GM12878 (cell line): ENCODE data around the gene LTBP3. TPM values are rescaled to one million over a fixed set of nuclear protein-coding genes. Genes with fewer than 3 reads are reported as not detected.

ENCODE experiments used
- ASH2L ChIP-seq: fragments of 300-600, 200-600 bp; sonication (generic); IDR thresholded peaks from 2 replicates; pipeline ENCODE4 v1.6.1; 2017; ENCODE audit warnings: low read depth, mild to moderate bottlenecking, borderline replicate concordance
- ATF3 ChIP-seq: IDR thresholded peaks from 2 replicates; pipeline ENCODE4 v1.6.1; 2011; ENCODE audit warnings: low read depth, mild to moderate bottlenecking, low read length, moderate library complexity, borderline replicate concordance; ENCODE audit errors: extremely low read depth
- ATF7 ChIP-seq: fragments of 450-650 bp; IDR thresholded peaks from 2 replicates; pipeline ENCODE4 v1.6.1; 2016; ENCODE audit warnings: low read depth, mild to moderate bottlenecking
- BCL11A ChIP-seq: IDR thresholded peaks from 2 replicates; pipeline ENCODE4 v1.6.1; 2011; ENCODE audit warnings: low read depth, low read length
- BCL3 ChIP-seq: IDR thresholded peaks from 2 replicates; pipeline ENCODE4 v1.6.1; 2011; ENCODE audit warnings: borderline replicate concordance, low read depth, mild to moderate bottlenecking, moderate library complexity, low read length; ENCODE audit not compliant: insufficient read depth, poor library complexity, severe bottlenecking
- BHLHE40 ChIP-seq, 2 experiments: fragments of 450-650 bp in 1 of 2; IDR thresholded peaks; 2 replicates each; pipeline ENCODE4 v1.6.1; 2011 to 2017; ENCODE audit warnings: low read depth in 2 of 2, borderline replicate concordance in 1 of 2, improper control_type of control experiment in 1 of 2, low read length in 1 of 2, mild to moderate bottlenecking in 1 of 2
- CHD2 ChIP-seq: IDR thresholded peaks from 2 replicates; pipeline ENCODE4 v1.6.1; 2011; ENCODE audit warnings: low read depth, low read length, improper control_type of control experiment, borderline replicate concordance
- EGR1 ChIP-seq, 2 experiments: IDR thresholded peaks; 1 replicate in 1 of 2; 2 replicates in 1 of 2; pipeline ENCODE4 v1.6.1; 2011 to 2012; ENCODE audit warnings: low read depth in 2 of 2, low read length in 2 of 2, borderline replicate concordance in 1 of 2, mild to moderate bottlenecking in 1 of 2, moderate library complexity in 1 of 2
- FOXK2 ChIP-seq: fragments of 450-650 bp; IDR thresholded peaks from 2 replicates; pipeline ENCODE4 v1.6.1; 2017; ENCODE audit warnings: mild to moderate bottlenecking, moderate library complexity
- FOXM1 ChIP-seq: IDR thresholded peaks from 2 replicates; pipeline ENCODE4 v1.6.1; 2012; ENCODE audit warnings: low read depth, mild to moderate bottlenecking, inconsistent platforms, low read length, moderate library complexity
- HDAC6 ChIP-seq: fragments of 200-600 bp; sonication (generic); IDR thresholded peaks from one replicate; pipeline ENCODE4 v1.8.0; 2017; ENCODE audit warnings: antibody characterized with exemption; ENCODE audit not compliant: unreplicated experiment
- IKZF2 ChIP-seq, 2 experiments: fragments of 450-650 bp; IDR thresholded peaks; 2 replicates each; pipeline ENCODE4 v1.6.1; 2017; ENCODE audit warnings: mild to moderate bottlenecking in 2 of 2, moderate library complexity in 2 of 2
- MEF2A ChIP-seq: IDR thresholded peaks from 2 replicates; pipeline ENCODE4 v1.6.1; 2011; ENCODE audit warnings: low read depth, mild to moderate bottlenecking, low read length, moderate library complexity; ENCODE audit not compliant: insufficient read depth
- MYC ChIP-seq: IDR thresholded peaks from 2 replicates; pipeline ENCODE4 v1.6.1; 2011; ENCODE audit warnings: mild to moderate bottlenecking, low read length, moderate library complexity, inconsistent platforms; ENCODE audit not compliant: insufficient read depth, insufficient replicate concordance, insufficient read length, severe bottlenecking
- NRF1 ChIP-seq: conservative IDR thresholded peaks from 2 replicates; pipeline ENCODE4 v1.6.1; 2011; ENCODE audit warnings: mild to moderate bottlenecking, low read depth, low read length, improper control_type of control experiment
- RAD51 ChIP-seq: fragments of 450-650 bp; IDR thresholded peaks from 2 replicates; pipeline ENCODE4 v1.6.1; 2016; ENCODE audit warnings: moderate library complexity, mild to moderate bottlenecking, inconsistent platforms
- RBBP5 ChIP-seq: fragments of 200-600 bp; sonication (generic); conservative IDR thresholded peaks from 2 replicates; pipeline ENCODE4 v1.6.1; 2016
- SREBF1 ChIP-seq: IDR thresholded peaks from 2 replicates; pipeline ENCODE4 v1.6.1; 2012; ENCODE audit warnings: mild to moderate bottlenecking, low read length
- TARDBP ChIP-seq: IDR thresholded peaks from 2 replicates; pipeline ENCODE4 v1.6.1; 2016; ENCODE audit warnings: borderline replicate concordance
- polyA plus RNA-seq, 11 experiments: library from polyadenylated mRNA; depleted of rRNA in 4 of 11; unstranded in 6 of 11; stranded (reverse) in 5 of 11; fragments of >200 nt; fragmentation: Nextera tagmentation in 4 of 11; fragmentation: Illumina TruSeq in 1 of 11; extraction: Ambion mirVana in 4 of 11; extraction: Trizol in 1 of 11; gene quantifications; 1 replicate in 1 of 11; 2 replicates in 10 of 11; pipeline versions ENCODE4 v1.2.1 to v1.2.3, GENCODE V29; 2011 to 2016; ENCODE audit warnings: inconsistent platforms in 2 of 11, missing spikeins in 2 of 11, low read depth in 1 of 11
- total RNA-seq, 4 experiments: library from RNA; depleted of rRNA in 3 of 4; stranded (reverse); fragments of >200 nt in 3 of 4; fragmentation: Illumina TruSeq in 1 of 4; extraction: Trizol in 1 of 4; gene quantifications; 2 replicates each; pipeline versions ENCODE4 v1.2.1 to v1.2.3, GENCODE V29; 2013 to 2021
- TF ChIP-seq, protein P1 (sequence below): IDR thresholded peaks from 2 replicates; pipeline ENCODE4 v1.6.1; 2011; ENCODE audit warnings: low read depth, low read length, improper control_type of control experiment, borderline replicate concordance
- TF ChIP-seq, protein P2 (sequence below): IDR thresholded peaks from 2 replicates; pipeline ENCODE4 v1.6.1; 2012; ENCODE audit warnings: low read length, inconsistent platforms
- TF ChIP-seq, protein P3 (sequence below): IDR thresholded peaks from 2 replicates; pipeline ENCODE4 v1.6.1; 2011; ENCODE audit warnings: borderline replicate concordance, low read depth, mild to moderate bottlenecking, moderate library complexity, mixed read lengths, low read length; ENCODE audit not compliant: insufficient read depth; ENCODE audit errors: extremely low read length
- TF ChIP-seq, protein P4 (sequence below): IDR thresholded peaks from 2 replicates; pipeline ENCODE4 v1.6.1; 2012; ENCODE audit warnings: low read depth, low read length, improper control_type of control experiment

The LTBP3 gene
- total and polyA plus RNA-seq, 10 of the 15 experiments (the other 5 are each of a cell fraction or from before 2014, with no cell fraction given) = 2.2 to 12.2 (median 6.2) TPM; not detected in 2

GRCh38 chr11:65569973-65570918 lies 12.1 kb upstream of the LTBP3 start, which contains the start of gene ZNRD2 (continued):
- peak in 1 of 2 experiments; percentile 18; a peak in 2 of 3 replicates for TF ChIP-seq EGR1 (IDR thresholded peaks at IDR 0.05; ENCODE audit: borderline replicate concordance in 1 of 2, low read depth in 2 of 2, low read length in 2 of 2)
- no peak for TF ChIP-seq ASH2L
- TF ChIP-seq ATF3 = peak; percentile 81; the same call in 1 of the 2 replicates
- TF ChIP-seq ATF7 = peak; percentile 84
- no peak for TF ChIP-seq FOXM1
- TF ChIP-seq CHD2 = peak; percentile 69; the same call in 1 of the 2 replicates
- peak; percentile 9; the same call in 1 of the 2 replicates for TF ChIP-seq BCL11A
- TF ChIP-seq TARDBP = 0 out of 2 replicates have a peak, but pooled peaks have one; percentile 47
- peak; percentile 65 to 66; a peak in 3 of 4 replicates for TF ChIP-seq BHLHE40 (IDR thresholded peaks at IDR 0.05; ENCODE audit: borderline replicate concordance in 1 of 2, low read depth in 2 of 2, low read length in 1 of 2)
- TF ChIP-seq RAD51 = no peak
- TF ChIP-seq, protein P1, sequence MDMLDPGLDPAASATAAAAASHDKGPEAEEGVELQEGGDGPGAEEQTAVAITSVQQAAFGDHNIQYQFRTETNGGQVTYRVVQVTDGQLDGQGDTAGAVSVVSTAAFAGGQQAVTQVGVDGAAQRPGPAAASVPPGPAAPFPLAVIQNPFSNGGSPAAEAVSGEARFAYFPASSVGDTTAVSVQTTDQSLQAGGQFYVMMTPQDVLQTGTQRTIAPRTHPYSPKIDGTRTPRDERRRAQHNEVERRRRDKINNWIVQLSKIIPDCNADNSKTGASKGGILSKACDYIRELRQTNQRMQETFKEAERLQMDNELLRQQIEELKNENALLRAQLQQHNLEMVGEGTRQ = no peak
- TF ChIP-seq, protein P2, sequence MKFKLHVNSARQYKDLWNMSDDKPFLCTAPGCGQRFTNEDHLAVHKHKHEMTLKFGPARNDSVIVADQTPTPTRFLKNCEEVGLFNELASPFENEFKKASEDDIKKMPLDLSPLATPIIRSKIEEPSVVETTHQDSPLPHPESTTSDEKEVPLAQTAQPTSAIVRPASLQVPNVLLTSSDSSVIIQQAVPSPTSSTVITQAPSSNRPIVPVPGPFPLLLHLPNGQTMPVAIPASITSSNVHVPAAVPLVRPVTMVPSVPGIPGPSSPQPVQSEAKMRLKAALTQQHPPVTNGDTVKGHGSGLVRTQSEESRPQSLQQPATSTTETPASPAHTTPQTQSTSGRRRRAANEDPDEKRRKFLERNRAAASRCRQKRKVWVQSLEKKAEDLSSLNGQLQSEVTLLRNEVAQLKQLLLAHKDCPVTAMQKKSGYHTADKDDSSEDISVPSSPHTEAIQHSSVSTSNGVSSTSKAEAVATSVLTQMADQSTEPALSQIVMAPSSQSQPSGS = no peak
- peak; percentile 30 for TF ChIP-seq MYC
- peak; percentile 49 to 80; a peak in 2 of 4 replicates for TF ChIP-seq IKZF2 (IDR thresholded peaks at IDR 0.05)
- peak; percentile 93 for TF ChIP-seq FOXK2
- TF ChIP-seq RBBP5 = no peak
- no peak for TF ChIP-seq BCL3
- TF ChIP-seq, protein P3, sequence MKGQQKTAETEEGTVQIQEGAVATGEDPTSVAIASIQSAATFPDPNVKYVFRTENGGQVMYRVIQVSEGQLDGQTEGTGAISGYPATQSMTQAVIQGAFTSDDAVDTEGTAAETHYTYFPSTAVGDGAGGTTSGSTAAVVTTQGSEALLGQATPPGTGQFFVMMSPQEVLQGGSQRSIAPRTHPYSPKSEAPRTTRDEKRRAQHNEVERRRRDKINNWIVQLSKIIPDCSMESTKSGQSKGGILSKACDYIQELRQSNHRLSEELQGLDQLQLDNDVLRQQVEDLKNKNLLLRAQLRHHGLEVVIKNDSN = no peak
- TF ChIP-seq MEF2A = peak; percentile 28; the same call in 1 of the 2 replicates
- TF ChIP-seq, protein P4, sequence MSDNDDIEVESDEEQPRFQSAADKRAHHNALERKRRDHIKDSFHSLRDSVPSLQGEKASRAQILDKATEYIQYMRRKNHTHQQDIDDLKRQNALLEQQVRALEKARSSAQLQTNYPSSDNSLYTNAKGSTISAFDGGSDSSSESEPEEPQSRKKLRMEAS = peak; percentile 65
- TF ChIP-seq HDAC6 = no peak
- 0 out of 2 replicates have a peak, but pooled peaks have one; percentile 37 for TF ChIP-seq SREBF1
- peak; percentile 78 for TF ChIP-seq NRF1
